Mesendoderm (in vitro differentiated cells): ENCODE results near the gene C12orf75.
"Not testable (repeated sequence)": the region's sequence is repeated elsewhere in the genome, so short reads cannot be mapped to it uniquely, and the experiment has no call there.

Experiments
- DNase-seq: peaks from one replicate; pipeline ENCODE4 v3.0.0; 2013
- H2AK5ac ChIP-seq: 2 replicates; pipeline ENCODE4 v1.6.1; 2013; ENCODE audit warnings: low read length, inconsistent platforms
- H2BK120ac ChIP-seq: 2 replicates; pipeline ENCODE4 v1.6.1; 2013; ENCODE audit warnings: low read depth, mild to moderate bottlenecking, low read length, moderate library complexity, mixed read lengths
- H2BK15ac ChIP-seq: replicated peaks from 2 replicates; pipeline ENCODE4 v1.6.1; 2013; ENCODE audit warnings: low read depth, mild to moderate bottlenecking, moderate library complexity
- H2BK5ac ChIP-seq: 2 replicates; pipeline ENCODE4 v1.6.1; 2013; ENCODE audit warnings: low read length, inconsistent platforms
- H3K18ac ChIP-seq: 2 replicates; pipeline ENCODE4 v1.6.1; 2013; ENCODE audit warnings: mild to moderate bottlenecking, low read length, mixed read lengths
- H3K23ac ChIP-seq: one replicate; pipeline ENCODE4 v1.6.1; 2013; ENCODE audit warnings: low read length
- H3K27ac ChIP-seq: 2 replicates; pipeline ENCODE4 v1.5.1; 2013; ENCODE audit warnings: low read depth, mild to moderate bottlenecking, inconsistent platforms, low read length, moderate library complexity
- H3K27me3 ChIP-seq: 2 replicates; pipeline ENCODE4 v1.6.1; 2013; ENCODE audit warnings: low read length, control low read depth, mild to moderate bottlenecking, inconsistent platforms; ENCODE audit not compliant: insufficient read depth, poor library complexity
- H3K36me3 ChIP-seq: 2 replicates; pipeline ENCODE4 v1.6.1; 2013; ENCODE audit warnings: low read length, inconsistent platforms; ENCODE audit not compliant: control insufficient read depth, insufficient read depth
- H3K4ac ChIP-seq: one replicate; pipeline ENCODE4 v1.6.1; 2013; ENCODE audit warnings: low read depth, mild to moderate bottlenecking, low read length, moderate library complexity
- H3K4me1 ChIP-seq: 2 replicates; pipeline ENCODE4 v1.6.1; 2013; ENCODE audit warnings: low read depth, low read length, inconsistent platforms; ENCODE audit not compliant: control insufficient read depth
- H3K4me2 ChIP-seq: 2 replicates; pipeline ENCODE4 v1.6.1; 2013; ENCODE audit warnings: low read length
- H3K4me3 ChIP-seq: 2 replicates; pipeline ENCODE4 v1.5.1; 2013; ENCODE audit warnings: mild to moderate bottlenecking, low read length
- H3K56ac ChIP-seq: one replicate; pipeline ENCODE4 v1.6.1; 2013; ENCODE audit warnings: low read length
- H3K79me1 ChIP-seq: 2 replicates; pipeline ENCODE4 v1.6.1; 2013; ENCODE audit warnings: low read length, inconsistent platforms
- H3K79me2 ChIP-seq: 2 replicates; pipeline ENCODE4 v1.6.1; 2013; ENCODE audit warnings: mild to moderate bottlenecking, low read length; ENCODE audit not compliant: control insufficient read depth, insufficient read depth
- H3K9ac ChIP-seq: 2 replicates; pipeline ENCODE4 v1.6.1; 2013; ENCODE audit warnings: low read length, inconsistent platforms
- H4K5ac ChIP-seq: one replicate; pipeline ENCODE4 v1.6.1; 2013; ENCODE audit warnings: low read length
- H4K8ac ChIP-seq: one replicate; pipeline ENCODE4 v1.6.1; 2013; ENCODE audit warnings: low read depth, mild to moderate bottlenecking, control low read depth, low read length, moderate library complexity
- WGBS: extraction: QIAGEN DNeasy Blood & Tissue Kit; methylation state at CpG from one replicate; pipeline ENCODE4 v1.1.7; 2013; ENCODE audit warnings: low lambda C conversion rate, missing lambda C conversion rate; ENCODE audit not compliant: insufficient coverage; ENCODE audit errors: extremely low coverage; 5-methylcytosine and 5-hydroxymethylcytosine counted together

Gene C12orf75

GRCh38 chr12:105337391-105337790 is 6.9 kb downstream of the C12orf75 start:
- Histone ChIP-seq H3K18ac (no peak overlapping the region), H3K4me2 (no peak overlapping the region), H4K8ac (no peak overlapping the region), H3K56ac (no peak overlapping the region), H3K79me2 (peaks cover 2% of the 10 kb centered on the region), H3K4me1 (no peaks in the 10 kb centered on the region), H3K36me3 (no peaks in the 10 kb centered on the region), H3K4ac (no peak overlapping the region), H2AK5ac (no peak overlapping the region), H2BK5ac (no peak overlapping the region), H3K27me3 (no peaks in the 10 kb centered on the region), H3K27ac (no peak overlapping the region), H2BK120ac (no peak overlapping the region), H4K5ac (no peak overlapping the region), H3K79me1 (peaks cover 6% of the 10 kb centered on the region), H3K4me3 (no peak overlapping the region), H3K9ac (no peak overlapping the region), H3K23ac (no peak overlapping the region), H2BK15ac (no peak overlapping the region)
- peak; percentile 52 for DNase-seq
- no CpG with 5 or more reads among the region's 3 CpGs for WGBS

GRCh38 chr12:105338966-105339365 is 8.5 kb downstream of the C12orf75 start:
- no CpG with 5 or more reads among the region's 1 CpG for WGBS
- H4K5ac ChIP-seq: no peak overlapping the region
- H3K18ac ChIP-seq: no peak overlapping the region
- H3K4me3 ChIP-seq: no peak overlapping the region
- H3K27me3 ChIP-seq: no peaks in the 10 kb centered on the region
- no peak overlapping the region for H3K9ac ChIP-seq
- H3K27ac ChIP-seq: no peak overlapping the region
- no peak overlapping the region for H4K8ac ChIP-seq
- H3K79me1 ChIP-seq: peaks cover 4% of the 10 kb centered on the region
- H3K56ac ChIP-seq: no peak overlapping the region
- H2BK120ac ChIP-seq: no peak overlapping the region
- no peak for DNase-seq
- H2BK5ac ChIP-seq: no peak overlapping the region
- H2AK5ac ChIP-seq: no peak overlapping the region
- no peaks in the 10 kb centered on the region for H3K36me3 ChIP-seq
- no peak overlapping the region for H3K23ac ChIP-seq
- no peak overlapping the region for H2BK15ac ChIP-seq
- no peak overlapping the region for H3K4ac ChIP-seq
- H3K4me1 ChIP-seq: no peaks in the 10 kb centered on the region
- H3K4me2 ChIP-seq: no peak overlapping the region
- H3K79me2 ChIP-seq: peaks cover under 1% of the 10 kb centered on the region

- no peak overlapping the region for H4K5ac ChIP-seq
- no peak overlapping the region for H2BK120ac ChIP-seq
- no peak overlapping the region for H3K4me2 ChIP-seq
- H3K4me1 ChIP-seq: no peaks in the 10 kb centered on the region
- no peak overlapping the region for H3K9ac ChIP-seq
- H3K18ac ChIP-seq: no peak overlapping the region
- H2BK5ac ChIP-seq: no peak overlapping the region
- H3K36me3 ChIP-seq: no peaks in the 10 kb centered on the region
- no peak overlapping the region for H2BK15ac ChIP-seq
- no peak overlapping the region for H2AK5ac ChIP-seq
- H3K4me3 ChIP-seq: no peak overlapping the region
- no peak for DNase-seq
- no peak overlapping the region for H3K23ac ChIP-seq
- no peaks in the 10 kb centered on the region for H3K79me2 ChIP-seq
- H3K27me3 ChIP-seq: no peaks in the 10 kb centered on the region
- no CpG with 5 or more reads among the region's 2 CpGs for WGBS
- H4K8ac ChIP-seq: no peak overlapping the region
- no peak overlapping the region for H3K56ac ChIP-seq
- H3K79me1 ChIP-seq: peaks cover 3% of the 10 kb centered on the region
- H3K27ac ChIP-seq: no peak overlapping the region
- H3K4ac ChIP-seq: no peak overlapping the region
Measured at GRCh38 chr12:105341010-105341409, 10.5 kb downstream of the C12orf75 start.

DNA sequence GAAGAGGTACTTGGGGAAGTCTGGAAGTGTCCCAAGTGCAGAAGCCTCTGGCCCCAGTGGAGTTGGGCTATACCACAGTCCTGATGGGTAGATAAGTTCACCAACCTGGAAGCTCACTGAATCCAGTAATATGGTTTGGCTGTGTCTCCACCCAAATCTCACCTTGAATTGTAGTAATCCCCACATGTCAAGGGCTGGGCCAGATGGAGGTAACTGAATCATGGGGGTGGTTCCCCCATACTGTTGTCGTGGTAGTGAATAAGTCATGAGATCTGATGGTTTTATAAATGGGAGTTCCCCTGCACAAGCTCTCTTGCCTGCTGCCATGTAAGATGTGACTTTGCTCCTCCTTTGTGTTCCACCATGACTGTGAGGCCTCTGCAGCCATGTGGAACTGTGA is 11.1 kb downstream of the C12orf75 start:
- H3K36me3 ChIP-seq, H3K18ac ChIP-seq, H3K56ac ChIP-seq, H2BK15ac ChIP-seq, H4K8ac ChIP-seq, H3K9ac ChIP-seq, H3K23ac ChIP-seq, H4K5ac ChIP-seq, DNase-seq, H2BK120ac ChIP-seq, H3K27ac ChIP-seq, H3K79me2 ChIP-seq, H3K79me1 ChIP-seq, H2AK5ac ChIP-seq, H3K4me1 ChIP-seq, H3K4me3 ChIP-seq, H3K4me2 ChIP-seq, H3K4ac ChIP-seq, H2BK5ac ChIP-seq, H3K27me3 ChIP-seq: not testable (repeated sequence)
- no CpG with 5 or more reads among the region's 1 CpG for WGBS

GRCh38 chr12:105342464-105342863 is 12.0 kb downstream of the C12orf75 start:
- no peak overlapping the region for H4K5ac ChIP-seq
- no peak overlapping the region for H3K4ac ChIP-seq
- H3K4me2 ChIP-seq: no peak overlapping the region
- no peak for DNase-seq
- H3K18ac ChIP-seq: no peak overlapping the region
- H3K23ac ChIP-seq: no peak overlapping the region
- no peak overlapping the region for H2BK5ac ChIP-seq
- no peak overlapping the region for H2BK120ac ChIP-seq
- H3K9ac ChIP-seq: no peak overlapping the region
- no peak overlapping the region for H2BK15ac ChIP-seq
- no peak overlapping the region for H3K56ac ChIP-seq
- H3K4me3 ChIP-seq: no peak overlapping the region
- no peak overlapping the region for H2AK5ac ChIP-seq
- H3K79me1 ChIP-seq: peaks cover 2% of the 10 kb centered on the region
- no peaks in the 10 kb centered on the region for H3K4me1 ChIP-seq
- no peak overlapping the region for H4K8ac ChIP-seq
- no peaks in the 10 kb centered on the region for H3K27me3 ChIP-seq
- no peaks in the 10 kb centered on the region for H3K36me3 ChIP-seq
- H3K79me2 ChIP-seq: no peaks in the 10 kb centered on the region
- H3K27ac ChIP-seq: no peak overlapping the region

GRCh38 chr12:105343836-105344235 is 13.3 kb downstream of the C12orf75 start:
- DNase-seq: no peak
- H3K27ac ChIP-seq: no peak overlapping the region
- H3K79me2 ChIP-seq: no peaks in the 10 kb centered on the region
- no peak overlapping the region for H2BK120ac ChIP-seq
- H2BK5ac ChIP-seq: no peak overlapping the region
- no peak overlapping the region for H3K4me2 ChIP-seq
- no peak overlapping the region for H4K8ac ChIP-seq
- no peak overlapping the region for H2AK5ac ChIP-seq
- no peak overlapping the region for H3K4ac ChIP-seq
- no CpG with 5 or more reads among the region's 1 CpG for WGBS
- H3K4me1 ChIP-seq: no peaks in the 10 kb centered on the region
- no peak overlapping the region for H3K4me3 ChIP-seq
- peaks cover 2% of the 10 kb centered on the region for H3K79me1 ChIP-seq
- no peak overlapping the region for H3K23ac ChIP-seq
- H3K36me3 ChIP-seq: no peaks in the 10 kb centered on the region
- no peak overlapping the region for H3K18ac ChIP-seq
- no peak overlapping the region for H3K9ac ChIP-seq
- H2BK15ac ChIP-seq: no peak overlapping the region
- no peaks in the 10 kb centered on the region for H3K27me3 ChIP-seq
- H3K56ac ChIP-seq: no peak overlapping the region
- H4K5ac ChIP-seq: no peak overlapping the region
